Measurements from ENCODE around the gene ZNF263.

The ZNF263 gene

DNA sequence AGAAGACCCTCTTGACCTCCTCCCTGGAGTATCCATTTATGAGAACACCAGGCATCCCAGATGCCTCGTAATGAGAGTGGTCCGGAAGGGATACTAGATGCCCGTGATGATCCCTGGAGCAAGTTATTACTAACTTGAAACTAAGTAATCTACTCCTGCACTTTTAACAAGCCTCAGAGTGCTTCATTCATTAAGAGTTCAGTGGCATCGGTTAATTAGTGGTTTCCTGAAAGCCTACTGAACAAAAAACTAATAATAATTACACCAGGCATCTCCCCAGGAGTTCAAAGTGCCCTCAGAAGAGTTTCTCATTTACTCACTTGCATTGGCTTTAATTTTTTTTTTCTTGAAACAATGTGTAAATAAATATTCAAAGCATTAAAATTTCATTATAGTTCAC lies 44.2 kb downstream of the ZNF263 start:
- DNase-seq (ENCODE audit: low read depth in 1 of 2, low spot score in 1 of 2), result no peak
- TF ChIP-seq POLR2AphosphoS5 (IDR thresholded peaks at IDR 0.05; ENCODE audit: low read depth) (no peak), SPI1 (IDR thresholded peaks at IDR 0.05; ENCODE audit: borderline replicate concordance, low read depth) (no peak), GABPA (IDR thresholded peaks at IDR 0.05; ENCODE audit: low read depth) (no peak)
- TF ChIP-seq, protein P1, sequence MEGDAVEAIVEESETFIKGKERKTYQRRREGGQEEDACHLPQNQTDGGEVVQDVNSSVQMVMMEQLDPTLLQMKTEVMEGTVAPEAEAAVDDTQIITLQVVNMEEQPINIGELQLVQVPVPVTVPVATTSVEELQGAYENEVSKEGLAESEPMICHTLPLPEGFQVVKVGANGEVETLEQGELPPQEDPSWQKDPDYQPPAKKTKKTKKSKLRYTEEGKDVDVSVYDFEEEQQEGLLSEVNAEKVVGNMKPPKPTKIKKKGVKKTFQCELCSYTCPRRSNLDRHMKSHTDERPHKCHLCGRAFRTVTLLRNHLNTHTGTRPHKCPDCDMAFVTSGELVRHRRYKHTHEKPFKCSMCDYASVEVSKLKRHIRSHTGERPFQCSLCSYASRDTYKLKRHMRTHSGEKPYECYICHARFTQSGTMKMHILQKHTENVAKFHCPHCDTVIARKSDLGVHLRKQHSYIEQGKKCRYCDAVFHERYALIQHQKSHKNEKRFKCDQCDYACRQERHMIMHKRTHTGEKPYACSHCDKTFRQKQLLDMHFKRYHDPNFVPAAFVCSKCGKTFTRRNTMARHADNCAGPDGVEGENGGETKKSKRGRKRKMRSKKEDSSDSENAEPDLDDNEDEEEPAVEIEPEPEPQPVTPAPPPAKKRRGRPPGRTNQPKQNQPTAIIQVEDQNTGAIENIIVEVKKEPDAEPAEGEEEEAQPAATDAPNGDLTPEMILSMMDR (IDR thresholded peaks at IDR 0.05; ENCODE audit: insufficient read depth, low read length), result no peak
- TF ChIP-seq, protein P2, sequence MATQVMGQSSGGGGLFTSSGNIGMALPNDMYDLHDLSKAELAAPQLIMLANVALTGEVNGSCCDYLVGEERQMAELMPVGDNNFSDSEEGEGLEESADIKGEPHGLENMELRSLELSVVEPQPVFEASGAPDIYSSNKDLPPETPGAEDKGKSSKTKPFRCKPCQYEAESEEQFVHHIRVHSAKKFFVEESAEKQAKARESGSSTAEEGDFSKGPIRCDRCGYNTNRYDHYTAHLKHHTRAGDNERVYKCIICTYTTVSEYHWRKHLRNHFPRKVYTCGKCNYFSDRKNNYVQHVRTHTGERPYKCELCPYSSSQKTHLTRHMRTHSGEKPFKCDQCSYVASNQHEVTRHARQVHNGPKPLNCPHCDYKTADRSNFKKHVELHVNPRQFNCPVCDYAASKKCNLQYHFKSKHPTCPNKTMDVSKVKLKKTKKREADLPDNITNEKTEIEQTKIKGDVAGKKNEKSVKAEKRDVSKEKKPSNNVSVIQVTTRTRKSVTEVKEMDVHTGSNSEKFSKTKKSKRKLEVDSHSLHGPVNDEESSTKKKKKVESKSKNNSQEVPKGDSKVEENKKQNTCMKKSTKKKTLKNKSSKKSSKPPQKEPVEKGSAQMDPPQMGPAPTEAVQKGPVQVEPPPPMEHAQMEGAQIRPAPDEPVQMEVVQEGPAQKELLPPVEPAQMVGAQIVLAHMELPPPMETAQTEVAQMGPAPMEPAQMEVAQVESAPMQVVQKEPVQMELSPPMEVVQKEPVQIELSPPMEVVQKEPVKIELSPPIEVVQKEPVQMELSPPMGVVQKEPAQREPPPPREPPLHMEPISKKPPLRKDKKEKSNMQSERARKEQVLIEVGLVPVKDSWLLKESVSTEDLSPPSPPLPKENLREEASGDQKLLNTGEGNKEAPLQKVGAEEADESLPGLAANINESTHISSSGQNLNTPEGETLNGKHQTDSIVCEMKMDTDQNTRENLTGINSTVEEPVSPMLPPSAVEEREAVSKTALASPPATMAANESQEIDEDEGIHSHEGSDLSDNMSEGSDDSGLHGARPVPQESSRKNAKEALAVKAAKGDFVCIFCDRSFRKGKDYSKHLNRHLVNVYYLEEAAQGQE (IDR thresholded peaks at IDR 0.05; ENCODE audit: insufficient replicate concordance, low read depth), result no peak
- Histone ChIP-seq H3K27ac (replicated peaks) (no peak overlapping the region), H3K27me3 (ENCODE audit: insufficient read depth, poor library complexity, severe bottlenecking) (no peaks in the 10 kb centered on the region), H3K4me3 (replicated peaks; ENCODE audit: insufficient read depth, low read length) (no peak overlapping the region)

DNA sequence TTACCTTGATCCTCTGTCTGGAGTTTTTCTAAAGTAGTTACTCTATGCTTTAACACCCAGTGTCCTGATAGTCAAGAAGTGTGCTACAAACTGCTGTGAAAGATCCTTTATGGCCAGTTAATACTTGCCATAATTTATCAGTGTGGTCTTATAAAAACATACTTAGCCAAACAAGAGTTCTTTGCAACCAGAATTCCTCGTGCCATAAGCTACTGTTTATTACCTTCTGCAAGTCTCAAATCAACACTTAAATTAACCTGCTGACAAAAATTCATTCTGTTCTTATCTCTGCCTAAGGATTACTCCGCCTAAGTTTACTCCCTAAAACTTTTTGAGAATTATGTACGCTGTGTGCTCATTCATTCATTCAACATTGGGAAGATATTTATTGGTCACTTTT lies 44.8 kb downstream of the ZNF263 start:
- DNase-seq (ENCODE audit: low read depth in 1 of 2, low spot score in 1 of 2), result no peak
- Histone ChIP-seq H3K27ac (replicated peaks) (no peak overlapping the region), H3K27me3 (ENCODE audit: insufficient read depth, poor library complexity, severe bottlenecking) (no peaks in the 10 kb centered on the region), H3K4me3 (replicated peaks; ENCODE audit: insufficient read depth, low read length) (no peak overlapping the region)
- TF ChIP-seq SPI1 (IDR thresholded peaks at IDR 0.05; ENCODE audit: borderline replicate concordance, low read depth), result no peak
- TF ChIP-seq, protein P2 (IDR thresholded peaks at IDR 0.05; ENCODE audit: insufficient replicate concordance, low read depth), result no peak
- TF ChIP-seq GABPA (IDR thresholded peaks at IDR 0.05; ENCODE audit: low read depth), result no peak
- TF ChIP-seq, protein P1 (IDR thresholded peaks at IDR 0.05; ENCODE audit: insufficient read depth, low read length), result no peak
- no peak for TF ChIP-seq POLR2AphosphoS5 (IDR thresholded peaks at IDR 0.05; ENCODE audit: low read depth)

DNA sequence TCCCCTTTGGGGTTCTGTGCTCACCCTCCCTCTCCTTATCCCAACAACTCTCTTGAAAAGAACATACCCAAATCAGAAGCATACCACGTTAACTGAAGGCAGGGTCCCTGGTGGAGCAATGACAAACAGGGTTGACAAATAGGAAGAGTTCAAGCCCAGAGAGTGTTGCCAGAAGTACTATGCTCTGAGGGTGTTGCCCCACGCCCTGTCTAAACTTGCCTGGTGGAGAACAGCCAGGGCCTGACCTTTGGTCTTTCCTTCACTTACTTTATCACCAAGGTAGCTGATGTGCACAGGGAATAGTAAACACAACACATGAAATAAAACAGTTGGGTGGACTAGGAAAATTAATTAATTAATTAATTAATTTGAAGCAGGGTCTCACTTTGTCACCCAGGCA lies 45.4 kb downstream of the ZNF263 start:
- Histone ChIP-seq H3K4me3 (replicated peaks; ENCODE audit: insufficient read depth, low read length) (no peak overlapping the region), H3K27me3 (ENCODE audit: insufficient read depth, poor library complexity, severe bottlenecking) (no peaks in the 10 kb centered on the region), H3K27ac (replicated peaks) (no peak overlapping the region)
- DNase-seq (ENCODE audit: low read depth in 1 of 2, low spot score in 1 of 2), result no peak
- TF ChIP-seq, protein P1 (IDR thresholded peaks at IDR 0.05; ENCODE audit: insufficient read depth, low read length), result no peak
- no peak for TF ChIP-seq POLR2AphosphoS5 (IDR thresholded peaks at IDR 0.05; ENCODE audit: low read depth)
- no peak for TF ChIP-seq GABPA (IDR thresholded peaks at IDR 0.05; ENCODE audit: low read depth)
- TF ChIP-seq, protein P2 (IDR thresholded peaks at IDR 0.05; ENCODE audit: insufficient replicate concordance, low read depth), result no peak
